Stimulated activated CD8-positive, alpha-beta memory T cell treated with anti-CD3 and anti-CD28 coated beads, Interleukin-2, amount 100 ng/mL, for 48 hours (primary cell): ENCODE data around the gene ZNF710.
"Not testable (repeated sequence)": the region's sequence is repeated elsewhere in the genome, so short reads cannot be mapped to it uniquely, and the experiment has no call there.

Source experiments
- DNase-seq, 2 donors: peaks; one replicate each; pipeline ENCODE4 v3.0.0-alpha.2; 2020; ENCODE audit warnings: low read depth in 2 of 2

Gene ZNF710

DNA sequence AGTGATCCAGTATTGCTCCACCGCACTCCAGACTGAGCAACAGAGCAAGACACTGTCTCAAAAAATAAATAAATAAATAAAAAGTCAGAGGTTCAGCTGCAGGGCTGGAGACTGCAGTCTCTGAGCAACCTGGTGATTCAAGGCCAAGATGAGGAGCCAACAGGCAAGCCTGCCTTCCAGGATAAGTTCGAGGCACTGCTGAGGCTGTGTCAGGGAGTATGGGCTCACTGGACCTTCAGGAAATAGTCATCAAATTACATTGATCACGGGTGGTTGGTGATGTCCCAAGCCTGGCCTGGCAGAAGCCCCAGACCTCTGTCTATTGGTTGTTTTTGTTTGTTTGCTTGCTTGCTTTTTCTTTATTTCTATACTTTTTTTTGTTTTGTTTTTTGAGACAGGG is 59.7 kb downstream of the ZNF710 start:
- DNase-seq = no peak

DNA sequence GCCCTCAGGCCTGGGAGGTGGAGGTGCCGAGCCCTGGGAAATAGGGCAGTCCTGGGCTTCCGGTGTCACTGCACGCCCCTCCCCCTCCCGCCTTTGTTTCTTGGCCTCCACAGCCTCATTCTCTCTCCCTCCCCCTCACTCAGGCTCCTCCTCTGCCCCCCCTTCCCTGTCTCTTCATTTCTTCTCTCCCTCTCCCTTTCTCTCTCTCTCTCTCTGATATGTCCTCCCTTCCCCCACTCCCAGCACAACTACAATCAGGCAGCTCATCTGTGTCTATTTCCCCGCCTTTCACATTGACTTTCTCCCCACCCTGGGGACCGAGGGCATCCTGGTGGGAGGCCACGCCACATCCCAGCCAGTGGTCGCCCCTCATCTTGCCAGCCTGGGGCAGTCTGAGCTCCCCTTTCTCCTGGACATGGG is 60.9 kb downstream of the ZNF710 start:
- DNase-seq = no peak

DNA sequence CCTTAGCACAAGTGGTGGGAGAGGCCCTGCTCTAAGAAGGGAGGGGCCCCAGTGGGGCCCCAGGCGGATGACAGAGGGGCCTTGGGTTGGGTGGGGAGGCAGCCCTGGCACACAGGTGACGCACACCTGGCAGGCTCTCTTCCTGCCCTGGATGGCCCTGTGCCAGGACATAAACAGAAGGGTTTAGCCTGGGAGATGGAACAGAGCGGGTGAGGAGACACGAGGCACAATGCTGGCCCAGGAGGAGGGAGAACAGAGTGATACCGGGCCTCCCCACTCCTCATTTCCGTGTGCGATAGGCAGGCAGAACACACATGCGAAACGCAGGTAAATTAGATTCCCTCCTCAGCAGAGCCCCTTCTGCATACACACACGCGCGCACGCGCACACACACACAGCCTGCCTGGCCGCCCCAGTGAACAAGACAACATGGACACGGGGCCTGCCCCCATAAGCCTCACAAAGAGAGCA is 61.4 kb downstream of the ZNF710 start:
- no peak for DNase-seq

DNA sequence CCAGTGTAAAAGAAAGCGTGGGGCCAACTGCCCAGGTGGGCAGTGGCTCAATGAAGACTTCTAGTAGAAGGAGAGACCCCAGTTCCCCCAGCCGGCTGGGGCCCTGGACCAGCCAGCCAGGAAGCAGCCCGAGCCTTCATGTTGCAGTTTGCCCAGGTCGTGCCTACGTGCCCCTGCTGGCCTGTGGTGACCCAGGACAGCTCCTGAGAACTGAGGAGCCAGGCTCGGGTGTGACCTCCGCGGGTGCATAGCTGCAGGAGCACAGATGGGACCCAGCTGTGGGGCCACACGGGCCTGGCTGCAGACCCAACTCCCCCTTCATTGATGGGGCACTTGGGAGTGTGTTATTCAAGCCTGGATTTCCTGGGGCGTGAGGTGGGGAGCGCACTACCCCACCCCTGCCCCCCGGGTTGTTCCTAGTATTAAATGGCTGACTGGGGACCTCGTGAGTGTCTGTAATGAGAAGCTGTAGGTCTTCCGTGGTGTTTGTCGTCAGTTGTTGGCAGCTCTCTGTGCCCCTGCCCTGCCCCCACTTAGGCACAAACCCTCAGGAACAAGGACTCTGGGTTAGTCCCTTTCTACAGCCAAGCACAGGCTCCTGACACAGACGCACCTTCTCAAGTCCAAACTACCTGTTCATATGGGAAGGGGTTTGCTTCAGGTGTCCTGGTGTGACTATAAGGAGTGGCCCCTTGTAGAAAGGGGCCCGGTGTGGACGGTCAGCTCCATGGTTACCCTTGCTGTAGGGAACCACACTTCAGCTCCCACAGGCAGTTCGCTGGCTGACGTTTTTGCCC is 62.0 kb downstream of the ZNF710 start:
- DNase-seq = no peak

DNA sequence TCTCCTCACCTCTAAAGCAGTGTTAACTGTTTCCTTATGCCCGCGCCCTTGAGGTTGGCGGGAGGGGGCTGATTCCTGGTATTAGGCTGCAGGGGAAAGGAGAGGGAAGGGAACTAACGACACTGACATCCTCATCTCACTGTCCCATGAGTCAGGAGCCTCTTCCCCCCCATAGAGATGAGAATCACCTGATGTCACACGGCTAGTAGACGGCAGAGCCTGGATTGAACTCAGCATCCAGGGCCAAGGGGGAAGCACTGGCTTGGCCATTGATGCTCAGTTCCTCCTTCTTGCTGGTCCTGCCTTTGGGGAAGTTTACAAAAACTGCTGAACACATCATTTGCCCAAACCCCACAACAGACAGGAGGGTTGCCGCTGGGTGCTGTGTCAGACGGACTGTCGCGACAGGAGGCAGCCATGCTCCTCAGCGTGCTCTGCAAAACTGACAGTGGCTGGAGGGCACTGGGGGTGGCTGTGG is 62.7 kb downstream of the ZNF710 start:
- no peak for DNase-seq

DNA sequence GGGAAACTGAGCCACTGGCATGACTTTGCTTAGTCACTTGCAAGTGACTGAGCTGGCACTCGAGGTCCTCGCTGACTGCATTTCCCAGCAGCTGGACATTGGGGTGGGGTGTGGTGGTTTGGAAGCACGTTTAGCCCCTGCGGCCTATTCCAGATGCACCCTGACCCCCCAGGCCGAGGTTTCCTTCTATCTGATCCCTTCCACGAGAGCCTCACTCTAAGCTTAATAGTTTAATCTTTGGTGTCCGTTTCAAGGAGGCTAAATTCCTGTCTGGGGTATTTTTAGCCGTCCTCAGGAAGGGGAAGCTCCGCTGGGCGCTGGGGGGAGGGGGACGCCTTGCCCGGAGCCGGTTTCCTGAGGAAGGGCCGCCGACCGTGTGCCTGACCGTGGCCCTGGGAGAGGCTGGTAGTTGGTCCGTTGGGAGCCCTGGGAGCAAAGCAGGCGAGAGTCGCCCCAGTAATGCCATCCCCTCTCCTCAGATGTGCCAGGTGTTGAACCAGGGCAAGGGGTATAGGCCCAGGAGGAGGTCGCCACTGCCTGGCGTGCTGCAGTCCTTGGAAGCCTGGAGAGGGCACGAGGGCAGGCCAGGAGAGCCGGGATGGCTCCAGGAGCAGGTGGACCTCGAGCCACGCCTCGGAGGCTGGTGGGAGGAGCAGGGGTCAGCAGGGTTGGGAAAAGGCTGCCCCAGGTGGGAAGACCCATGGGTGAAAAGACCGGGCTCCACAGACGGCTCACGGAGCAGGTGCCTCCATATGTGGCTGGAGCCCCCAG is 64.0 kb downstream of the ZNF710 start:
- DNase-seq = no peak

DNA sequence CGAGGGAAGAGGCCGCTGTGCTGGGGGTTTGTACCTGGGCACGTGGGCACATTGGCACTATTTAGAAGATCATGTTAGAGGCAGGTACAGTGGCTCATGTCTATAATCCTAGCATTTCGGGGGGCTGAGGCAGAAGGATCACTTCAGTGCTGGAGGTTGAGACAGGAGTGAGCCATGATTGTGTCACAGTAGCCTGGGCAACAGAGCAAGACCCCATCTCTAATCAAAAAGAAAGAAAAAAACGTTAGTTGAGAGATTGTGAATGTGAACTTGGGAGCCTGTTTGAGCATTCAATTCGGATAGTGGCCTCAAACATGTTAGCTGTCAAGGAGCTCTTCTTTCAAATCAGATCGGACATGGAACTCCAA is 64.5 kb downstream of the ZNF710 start:
- DNase-seq = no peak

DNA sequence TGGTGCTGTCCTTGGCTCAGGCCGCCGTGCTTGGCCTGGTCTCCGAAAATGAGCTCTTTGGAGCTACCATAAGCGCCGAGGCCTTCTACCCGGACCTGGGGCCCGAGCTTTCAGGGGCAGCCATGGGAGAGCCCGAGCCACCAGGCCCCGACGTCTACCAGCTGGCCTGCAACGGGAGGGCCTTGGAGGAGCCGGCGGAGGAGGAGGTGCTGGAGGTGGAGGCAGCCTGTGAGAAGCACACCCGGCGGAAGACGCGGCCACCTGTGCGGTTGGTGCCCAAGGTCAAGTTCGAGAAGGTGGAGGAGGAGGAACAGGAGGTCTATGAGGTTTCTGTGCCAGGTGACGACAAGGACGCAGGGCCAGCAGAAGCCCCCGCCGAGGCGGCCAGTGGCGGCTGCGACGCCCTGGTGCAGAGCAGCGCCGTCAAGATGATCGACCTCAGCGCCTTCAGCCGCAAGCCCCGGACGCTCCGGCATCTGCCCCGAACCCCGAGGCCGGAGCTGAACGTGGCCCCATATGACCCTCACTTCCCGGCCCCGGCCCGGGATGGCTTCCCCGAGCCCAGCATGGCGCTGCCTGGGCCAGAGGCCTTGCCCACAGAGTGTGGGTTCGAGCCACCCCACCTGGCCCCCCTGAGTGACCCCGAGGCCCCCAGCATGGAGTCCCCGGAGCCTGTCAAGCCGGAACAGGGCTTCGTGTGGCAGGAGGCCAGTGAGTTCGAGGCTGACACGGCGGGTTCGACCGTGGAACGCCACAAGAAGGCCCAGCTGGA is 66.2 kb downstream of the ZNF710 start:
- DNase-seq = no peak

DNA sequence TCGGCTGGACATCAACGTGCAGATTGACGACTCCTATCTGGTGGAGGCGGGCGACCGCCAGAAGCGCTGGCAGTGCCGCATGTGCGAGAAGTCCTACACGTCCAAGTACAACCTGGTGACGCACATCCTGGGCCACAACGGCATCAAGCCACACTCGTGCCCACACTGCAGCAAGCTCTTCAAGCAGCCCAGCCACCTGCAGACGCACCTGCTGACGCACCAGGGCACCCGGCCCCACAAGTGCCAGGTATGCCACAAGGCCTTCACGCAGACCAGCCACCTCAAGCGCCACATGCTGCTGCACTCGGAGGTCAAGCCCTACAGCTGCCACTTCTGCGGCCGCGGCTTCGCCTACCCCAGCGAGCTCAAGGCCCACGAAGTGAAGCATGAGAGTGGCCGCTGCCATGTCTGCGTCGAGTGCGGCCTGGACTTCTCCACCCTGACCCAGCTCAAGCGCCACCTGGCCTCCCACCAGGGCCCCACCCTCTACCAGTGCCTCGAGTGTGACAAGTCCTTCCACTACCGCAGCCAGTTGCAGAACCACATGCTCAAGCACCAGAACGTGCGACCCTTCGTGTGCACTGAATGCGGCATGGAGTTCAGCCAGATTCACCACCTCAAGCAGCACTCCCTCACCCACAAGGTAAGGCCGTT is 67.0 kb downstream of the ZNF710 start:
- DNase-seq = no peak

DNA sequence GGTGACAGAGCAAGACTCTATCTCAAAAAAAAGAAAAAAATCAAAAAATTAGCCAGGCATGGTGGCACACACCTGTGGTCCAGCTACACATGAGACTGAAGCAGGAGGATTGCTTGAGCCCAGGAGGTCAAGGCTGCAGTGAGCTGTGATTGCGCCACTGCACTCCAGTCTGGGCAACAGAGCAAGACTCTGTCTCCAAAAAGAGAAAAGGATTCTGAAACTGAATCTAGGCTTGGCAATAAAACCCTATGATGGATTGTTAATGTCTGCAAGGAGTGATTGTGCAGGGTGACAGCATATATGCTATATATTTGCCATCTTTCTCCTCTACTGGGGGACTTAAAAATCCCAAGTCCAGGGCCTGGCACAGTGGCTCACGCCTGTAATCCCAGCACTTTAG is 69.5 kb downstream of the ZNF710 start:
- not testable (repeated sequence) for DNase-seq

DNA sequence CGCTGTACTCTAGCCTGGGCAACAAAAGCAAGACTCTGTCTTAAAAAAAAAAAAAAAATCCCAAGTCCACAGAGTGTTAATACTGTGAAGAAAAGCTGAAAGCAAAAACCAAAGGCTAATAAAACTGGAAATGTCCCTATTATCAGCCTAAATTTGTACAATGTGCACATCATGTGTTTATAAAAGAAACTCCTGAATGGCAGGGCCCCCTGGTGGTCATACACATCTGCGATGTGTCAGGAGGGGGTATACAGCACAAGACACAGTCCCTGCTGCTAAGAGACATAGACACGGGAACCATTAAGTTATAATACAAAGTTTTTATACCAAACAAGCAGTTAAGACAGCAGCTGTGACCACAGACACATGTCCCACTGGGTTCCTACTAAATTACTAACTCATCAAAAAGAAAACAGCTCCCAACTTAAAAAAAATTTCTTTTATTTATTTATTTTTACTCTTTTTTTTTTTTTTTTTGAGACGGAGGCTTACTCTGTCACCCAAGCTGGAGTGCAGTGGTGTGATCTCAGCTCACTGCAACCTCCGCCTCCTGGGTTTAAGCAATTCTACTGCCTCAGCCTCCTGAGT is 70.2 kb downstream of the ZNF710 start:
- peak; percentile 60 to 61 for DNase-seq

DNA sequence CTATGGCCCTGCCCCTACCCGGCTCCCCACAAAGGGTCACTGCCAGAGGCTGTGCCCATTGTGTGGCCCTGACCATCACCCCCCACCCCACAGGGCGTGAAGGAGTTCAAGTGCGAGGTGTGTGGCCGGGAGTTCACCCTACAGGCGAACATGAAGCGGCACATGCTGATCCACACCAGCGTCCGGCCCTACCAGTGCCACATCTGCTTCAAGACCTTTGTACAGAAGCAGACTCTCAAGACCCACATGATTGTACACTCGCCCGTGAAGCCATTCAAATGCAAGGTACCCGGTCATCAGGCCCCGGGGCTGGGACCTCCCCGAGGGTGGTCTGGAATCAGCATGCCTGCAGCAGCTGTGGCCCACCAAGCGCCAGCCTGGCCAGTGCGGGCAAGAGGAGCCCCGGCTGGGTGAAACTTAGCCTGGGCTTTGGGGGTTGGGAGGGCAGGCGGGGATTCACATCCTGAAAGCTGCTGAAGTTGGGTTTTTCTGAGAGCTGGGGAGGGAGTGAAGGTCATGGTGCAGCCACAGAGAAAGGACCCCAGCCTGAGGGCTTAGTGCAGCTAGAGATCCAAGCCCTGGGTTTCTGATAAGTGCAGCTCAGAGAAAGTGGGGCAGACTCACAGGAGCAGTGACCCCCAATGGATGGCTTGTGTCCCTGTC is 72.0 kb downstream of the ZNF710 start:
- DNase-seq = no peak

DNA sequence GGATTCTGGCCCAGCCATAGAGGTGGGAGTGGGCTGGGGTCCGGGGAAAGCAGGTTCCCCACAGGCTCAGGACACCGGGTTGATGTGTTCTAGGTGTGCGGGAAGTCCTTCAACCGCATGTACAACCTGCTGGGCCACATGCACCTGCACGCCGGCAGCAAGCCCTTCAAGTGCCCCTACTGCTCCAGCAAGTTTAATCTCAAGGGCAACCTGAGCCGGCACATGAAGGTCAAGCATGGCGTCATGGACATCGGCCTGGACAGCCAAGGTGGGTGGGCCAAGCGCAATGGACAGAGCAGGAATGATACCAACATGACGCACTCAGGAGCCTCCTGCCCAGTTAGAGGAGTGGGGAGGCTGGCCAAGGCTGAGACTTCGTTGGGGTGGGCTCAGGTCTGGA is 72.9 kb downstream of the ZNF710 start:
- DNase-seq = no peak

DNA sequence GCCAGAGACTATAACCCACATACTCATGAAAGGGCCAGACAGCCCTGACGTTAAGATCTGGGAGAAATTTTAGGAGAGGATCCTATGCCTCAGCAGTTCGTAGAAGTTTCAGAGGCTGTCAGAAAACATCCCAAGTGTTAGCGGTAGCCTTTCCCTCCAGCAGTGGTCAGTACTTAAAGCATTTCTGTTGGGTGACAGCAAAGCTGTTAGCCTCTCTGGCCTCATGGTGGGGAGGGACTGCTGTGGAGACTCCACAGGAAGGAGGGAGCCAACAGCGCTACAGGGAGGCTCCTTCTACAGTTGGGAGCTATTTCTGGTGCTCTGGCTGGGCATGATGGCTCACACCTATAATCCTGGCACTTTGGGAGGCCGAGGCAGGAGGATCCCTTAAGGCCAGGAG is 73.8 kb downstream of the ZNF710 start:
- DNase-seq = no peak

DNA sequence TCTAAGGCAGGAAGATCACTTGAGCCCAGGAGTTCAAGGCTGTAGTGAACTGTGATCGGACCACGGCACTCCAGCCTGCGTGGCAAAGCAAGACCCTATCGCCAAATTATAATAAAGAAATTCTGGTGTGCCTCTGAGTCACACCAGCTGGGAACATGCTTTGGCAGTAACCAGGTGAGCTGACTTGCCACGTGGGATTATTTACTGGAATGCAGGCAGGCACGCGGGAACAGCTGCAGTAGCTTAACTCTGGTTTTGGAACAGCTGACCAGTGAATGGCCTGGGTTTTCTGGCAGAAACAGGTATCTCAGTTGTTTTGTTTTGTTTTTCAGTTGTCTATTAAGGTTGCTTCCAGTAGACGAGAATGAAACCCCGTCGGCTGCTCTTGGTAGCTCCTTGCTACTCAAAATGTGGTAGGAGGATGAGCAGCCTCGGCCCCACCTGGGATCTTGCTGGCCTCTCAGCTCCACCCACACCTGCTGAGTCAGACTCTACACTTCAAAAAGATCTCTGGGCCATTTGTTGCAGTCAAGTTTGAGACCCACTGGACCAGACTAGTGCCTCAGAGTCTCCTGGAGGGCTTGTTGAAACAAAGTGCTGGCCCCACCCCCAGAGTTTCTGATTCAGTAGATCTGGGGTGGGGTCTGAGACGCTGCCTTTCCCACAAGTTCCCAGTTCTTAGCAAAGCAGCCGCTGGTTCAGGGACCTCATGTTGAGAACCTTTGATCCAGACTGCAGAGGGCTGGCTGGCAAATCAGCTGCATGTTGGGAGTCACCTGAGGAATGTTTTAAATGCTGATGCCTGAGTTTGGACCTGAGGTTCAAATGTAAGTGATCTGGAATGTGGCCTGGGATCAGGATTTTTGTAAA is 74.5 kb downstream of the ZNF710 start:
- DNase-seq = no peak

DNA sequence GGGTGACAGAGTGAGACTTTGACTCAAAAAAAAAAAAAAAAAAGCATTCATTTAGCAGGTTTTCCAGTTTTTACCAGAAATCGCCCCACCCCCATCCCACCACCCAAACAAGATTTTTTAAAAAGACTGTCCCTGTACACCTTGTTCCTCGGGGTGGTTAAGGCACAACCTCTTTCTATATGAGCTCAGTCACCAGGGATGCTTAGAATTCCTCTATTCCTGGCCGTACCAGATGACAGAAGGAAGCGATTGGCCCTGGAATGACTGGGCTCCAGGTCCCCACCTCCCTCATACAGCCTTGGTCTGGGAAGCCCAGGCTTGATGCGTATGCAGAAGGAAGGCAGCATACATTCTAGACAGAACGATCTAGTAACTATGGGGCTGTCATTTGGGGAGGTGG is 75.6 kb downstream of the ZNF710 start:
- no peak for DNase-seq

DNA sequence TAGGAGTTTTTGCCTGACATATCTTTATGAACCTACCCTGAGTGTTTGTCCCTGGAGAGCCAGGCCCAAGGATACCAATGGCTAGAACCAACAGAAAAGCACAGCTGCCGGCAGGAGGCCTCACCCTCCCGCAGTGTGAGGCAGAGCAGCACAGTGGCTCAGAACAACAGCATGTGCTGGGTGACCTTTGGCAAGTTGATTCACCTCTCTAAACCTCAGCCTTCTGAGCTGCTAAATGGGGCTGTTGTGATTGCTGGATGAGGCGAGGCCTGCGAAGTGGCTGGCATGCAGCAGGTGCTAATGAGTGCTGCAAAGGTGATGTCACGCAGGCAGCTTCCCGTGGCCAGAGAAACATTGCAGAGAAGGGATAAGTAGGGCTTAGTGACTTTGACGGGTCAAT is 77.8 kb downstream of the ZNF710 start:
- no peak for DNase-seq

DNA sequence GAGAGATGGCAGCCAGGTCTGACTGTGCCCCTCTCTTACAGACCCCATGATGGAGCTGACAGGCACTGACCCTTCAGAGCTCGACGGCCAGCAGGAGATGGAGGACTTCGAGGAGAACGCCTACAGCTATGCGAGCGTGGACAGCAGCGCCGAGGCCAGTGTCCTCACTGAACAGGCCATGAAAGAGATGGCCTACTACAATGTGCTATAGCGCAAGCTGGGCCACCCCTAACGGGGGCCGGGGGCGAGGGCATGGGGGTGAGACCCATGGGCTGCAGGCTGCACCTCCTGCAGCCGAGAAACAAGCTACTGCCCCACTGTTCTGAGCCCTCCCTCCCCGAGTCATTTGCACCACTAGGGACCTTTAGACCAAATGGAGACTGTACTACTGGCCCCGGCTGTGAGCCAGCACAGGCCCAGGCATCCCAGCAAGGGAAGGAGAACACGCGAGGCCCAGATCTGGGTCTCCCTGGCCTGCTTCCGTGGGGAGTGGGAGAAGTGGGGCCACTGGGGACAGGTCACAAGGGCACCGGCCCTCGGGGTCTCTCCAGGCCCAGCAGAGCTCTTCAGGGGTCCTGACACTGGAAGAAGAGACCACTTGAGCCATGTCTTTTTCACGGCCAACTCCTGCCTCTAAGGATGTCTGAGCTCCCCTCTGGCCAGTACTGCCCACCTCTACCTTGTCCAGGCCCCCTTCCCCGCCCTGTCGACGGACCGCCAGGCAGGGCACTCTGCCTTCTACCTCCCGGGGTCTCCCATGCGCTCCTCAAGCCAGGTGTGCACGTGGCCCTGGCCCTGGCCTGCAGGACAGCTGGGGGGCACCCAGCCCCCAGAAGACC is 78.7 kb downstream of the ZNF710 start:
- DNase-seq = no peak

DNA sequence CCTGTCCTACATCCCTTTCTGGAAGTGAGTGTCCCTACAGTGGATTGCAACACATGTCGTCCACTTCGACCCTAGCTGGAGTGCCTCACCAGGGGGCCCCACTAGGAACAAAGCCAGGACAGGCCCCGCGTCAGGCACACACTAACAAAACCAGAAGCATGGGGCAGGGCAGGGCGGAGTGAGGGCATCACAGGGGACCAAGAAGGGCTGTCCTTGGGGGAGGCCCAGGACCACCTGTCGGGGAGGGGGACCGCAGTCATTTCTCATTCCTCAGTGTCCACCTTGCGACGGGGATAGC is 79.3 kb downstream of the ZNF710 start:
- DNase-seq = no peak
